GM12878 (cell line): ENCODE results near the gene COL6A1. TPM values are rescaled to one million over a fixed set of nuclear protein-coding genes. Genes with fewer than 3 reads are reported as not detected.

ENCODE experiments used
- ATAC-seq: fragments of 200-7000 bp; cut with Tn5 transposase; 3 replicates; pipeline ENCODE4 v1.9.1; 2020; ENCODE audit warnings: mild to moderate bottlenecking, moderate library complexity
- BruUV-seq: library from RNA; stranded (reverse); fragments of 400-500 nt; replicated peaks from 2 replicates; lab custom pipeline; 2021; lab: Mats Ljungman, UMichigan
- CTCF ChIA-PET: fragments of 300-600 bp; sonication (Branson Sonifier 250); formaldehyde crosslinking; extraction: SDS; loops from one replicate; lab custom pipeline; 2021; ENCODE audit warnings: inconsistent platforms; lab: Yijun Ruan, JAX
- POLR2A ChIA-PET: fragments of 350-600 bp; formaldehyde crosslinking; extraction: SDS; loops from one replicate; lab custom pipeline; 2021; ENCODE audit warnings: inconsistent platforms; lab: Charles Lee
- RAD21 ChIA-PET: fragments of 300-600 bp; sonication (Branson Sonifier 250); formaldehyde crosslinking; loops from one replicate; lab custom pipeline; 2023; ENCODE audit warnings: antibody characterized with exemption; ENCODE audit not compliant: unreplicated experiment; lab: Charles Lee
- SMC1A ChIA-PET: fragments of 300-600 bp; sonication (Branson Sonifier 250); formaldehyde crosslinking; loops from one replicate; lab custom pipeline; 2023; ENCODE audit not compliant: unreplicated experiment, uncharacterized antibody; lab: Charles Lee
- DNase-seq: peaks from one replicate; pipeline ENCODE4 v3.0.0-alpha.2; 2011; ENCODE audit warnings: low read depth, low spot score
- FAIRE-seq: peaks from 3 replicates; lab custom pipeline; 2011; peaks lifted over from hg19 to GRCh38; lab: Jason Lieb, UNC
- H2AFZ ChIP-seq: 2 replicates; pipeline ENCODE4 v1.6.0; 2011; ENCODE audit warnings: low read depth, low read length, control low read depth; ENCODE audit not compliant: control insufficient read depth
- H3K27ac ChIP-seq: 2 replicates; pipeline ENCODE4 v1.5.1; 2011; ENCODE audit warnings: control low read depth; ENCODE audit not compliant: control insufficient read depth, insufficient read depth
- H3K27me3 ChIP-seq, 2 experiments: replicated peaks in 1 of 2; 2 replicates each; pipeline versions ENCODE4 v1.6.0 to v1.6.1; 2011; ENCODE audit warnings: low read length in 1 of 2; ENCODE audit not compliant: control insufficient read depth in 2 of 2, insufficient read depth in 2 of 2
- H3K36me3 ChIP-seq, 2 experiments: 2 replicates each; pipeline ENCODE4 v1.5.1; 2011; ENCODE audit warnings: low read length in 1 of 2; ENCODE audit not compliant: control insufficient read depth in 2 of 2, insufficient read depth in 2 of 2
- H3K4me1 ChIP-seq: 2 replicates; pipeline ENCODE4 v1.6.1; 2011; ENCODE audit warnings: mild to moderate bottlenecking, low read length, moderate library complexity, mixed read lengths; ENCODE audit not compliant: control insufficient read depth, insufficient read depth
- H3K4me2 ChIP-seq: 2 replicates; pipeline ENCODE4 v1.6.0; 2011; ENCODE audit warnings: control low read depth; ENCODE audit not compliant: control insufficient read depth, insufficient read depth
- H3K4me3 ChIP-seq: fragments of 200-600 bp; sonication (generic); 2 replicates; pipeline ENCODE4 v1.5.1; 2016
- H3K79me2 ChIP-seq: 2 replicates; pipeline ENCODE4 v1.6.0; 2011; ENCODE audit warnings: low read length; ENCODE audit not compliant: control insufficient read depth, insufficient read depth
- H3K9ac ChIP-seq: 2 replicates; pipeline ENCODE4 v1.8.0; 2011; ENCODE audit warnings: low read length, control low read depth, mixed read lengths; ENCODE audit not compliant: control insufficient read depth, insufficient read depth
- H3K9me3 ChIP-seq: replicated peaks from 3 replicates; pipeline ENCODE4 v1.5.1; 2011; ENCODE audit warnings: mild to moderate bottlenecking, low read length; ENCODE audit not compliant: control insufficient read depth, insufficient read depth
- H4K20me1 ChIP-seq: 2 replicates; pipeline ENCODE4 v1.6.0; 2011; ENCODE audit not compliant: control insufficient read depth, insufficient read depth
- E4F1 ChIP-seq: fragments of 450-650 bp; IDR thresholded peaks from 2 replicates; pipeline ENCODE4 v1.6.1; 2018; ENCODE audit warnings: borderline replicate concordance, mild to moderate bottlenecking; ENCODE audit not compliant: partially characterized antibody
- MAX ChIP-seq: IDR thresholded peaks from 2 replicates; pipeline ENCODE4 v1.6.1; 2012; ENCODE audit warnings: low read depth, low read length, improper control_type of control experiment
- MYB ChIP-seq: fragments of 150-350 bp; IDR thresholded peaks from 2 replicates; pipeline ENCODE4 v1.6.1; 2014; ENCODE audit warnings: mild to moderate bottlenecking, low read depth, low read length, borderline replicate concordance
- RB1 ChIP-seq: fragments of 450-650 bp; formaldehyde crosslinking; IDR thresholded peaks from 2 replicates; pipeline ENCODE4 v1.6.1; 2017; ENCODE audit warnings: mild to moderate bottlenecking, borderline replicate concordance
- RBBP5 ChIP-seq: fragments of 200-600 bp; sonication (generic); conservative IDR thresholded peaks from 2 replicates; pipeline ENCODE4 v1.6.1; 2016
- SPI1 ChIP-seq: IDR thresholded peaks from 2 replicates; pipeline ENCODE4 v1.6.1; 2011; ENCODE audit warnings: low read depth, mild to moderate bottlenecking, low read length, moderate library complexity, borderline replicate concordance; ENCODE audit not compliant: insufficient read depth
- TCF3 ChIP-seq: IDR thresholded peaks from 2 replicates; pipeline ENCODE4 v1.6.1; 2012; ENCODE audit warnings: low read depth, mild to moderate bottlenecking, low read length, borderline replicate concordance; ENCODE audit not compliant: insufficient read depth
- WGBS: methylation state at CpG from one replicate; pipeline ENCODE4 v1.1.6; 2016; ENCODE audit warnings: low lambda C conversion rate; ENCODE audit not compliant: insufficient replicate concordance, insufficient coverage; ENCODE audit errors: missing lambda C conversion rate; 5-methylcytosine and 5-hydroxymethylcytosine counted together
- in situ Hi-C: fragments of 300-500 bp; cut with MboI; formaldehyde crosslinking; loops from 9 replicates; pipeline ENCODE4 v1.14.3; 2018; ENCODE audit warnings: mixed read lengths
- intact Hi-C: fragments of 100-400 bp; cut with micrococcal nuclease; formaldehyde crosslinking; loops from one replicate; pipeline ENCODE4 v1.14.2; 2022; ENCODE audit not compliant: unreplicated experiment
- polyA plus RNA-seq, 11 experiments: library from polyadenylated mRNA; depleted of rRNA in 4 of 11; unstranded in 6 of 11; stranded (reverse) in 5 of 11; fragments of >200 nt; fragmentation: Nextera tagmentation in 4 of 11; fragmentation: Illumina TruSeq in 1 of 11; extraction: Ambion mirVana in 4 of 11; extraction: Trizol in 1 of 11; gene quantifications; 1 replicate in 1 of 11; 2 replicates in 10 of 11; pipeline versions ENCODE4 v1.2.1 to v1.2.3, GENCODE V29; 2011 to 2016; ENCODE audit warnings: inconsistent platforms in 2 of 11, missing spikeins in 2 of 11, low read depth in 1 of 11
- total RNA-seq, 4 experiments: library from RNA; depleted of rRNA in 3 of 4; stranded (reverse); fragments of >200 nt in 3 of 4; fragmentation: Illumina TruSeq in 1 of 4; extraction: Trizol in 1 of 4; gene quantifications; 2 replicates each; pipeline versions ENCODE4 v1.2.1 to v1.2.3, GENCODE V29; 2013 to 2021
- TF ChIP-seq, protein P1 (sequence below): fragments of 450-650 bp; IDR thresholded peaks from 2 replicates; pipeline ENCODE4 v1.6.1; 2017; ENCODE audit warnings: borderline replicate concordance

The COL6A1 gene
- total and polyA plus RNA-seq, 10 of the 15 experiments (the other 5 are each of a cell fraction or from before 2014, with no cell fraction given): 0.12 to 1.3 (median 0.20) TPM; not detected in 7

DNA sequence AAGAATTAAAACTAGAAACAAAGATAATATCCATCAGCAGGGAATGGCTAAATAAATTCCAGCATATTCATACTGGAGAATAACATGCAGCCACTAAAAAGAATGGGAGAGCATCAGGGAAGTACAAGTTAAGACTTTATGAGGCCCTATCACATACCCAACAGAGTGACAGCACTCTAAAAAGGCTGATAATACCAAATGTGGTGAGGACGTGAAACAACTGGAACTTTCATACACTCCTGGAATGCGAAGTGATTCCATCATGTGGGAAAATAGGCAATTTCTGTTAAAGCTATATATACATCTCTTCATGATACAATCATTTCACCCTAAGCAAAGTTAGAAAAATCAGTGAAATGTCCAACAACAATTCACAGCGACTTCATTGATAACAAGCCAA is 42.6 kb downstream of the COL6A1 start:
- ChIA-PET SMC1A (no interaction called here), POLR2A (no interaction called here)

More for the DNA sequence above, 42.6 kb downstream of the COL6A1 start:
- H3K4me3 ChIP-seq: no peak overlapping the region
- no peak for DNase-seq
- H3K27me3 ChIP-seq: no peaks in the 10 kb centered on the region
- H3K4me1 ChIP-seq: no peaks in the 10 kb centered on the region
- H3K36me3 ChIP-seq: no peaks in the 10 kb centered on the region
- H3K9ac ChIP-seq: no peak overlapping the region
- no peaks in the 10 kb centered on the region for H3K79me2 ChIP-seq
- CTCF ChIA-PET: no interaction called here
- H3K27ac ChIP-seq: no peak overlapping the region
- intact Hi-C loops (no loop called here), in situ Hi-C loops (no loop called here)
- no peaks in the 10 kb centered on the region for H4K20me1 ChIP-seq
- no peaks in the 10 kb centered on the region for H3K9me3 ChIP-seq
- no peak overlapping the region for H3K4me2 ChIP-seq
- ATAC-seq: no peak
- BruUV-seq: no TSS peak
- WGBS: 31% methylated on average over 3 of the region's 3 CpGs
- TF ChIP-seq, protein P1, sequence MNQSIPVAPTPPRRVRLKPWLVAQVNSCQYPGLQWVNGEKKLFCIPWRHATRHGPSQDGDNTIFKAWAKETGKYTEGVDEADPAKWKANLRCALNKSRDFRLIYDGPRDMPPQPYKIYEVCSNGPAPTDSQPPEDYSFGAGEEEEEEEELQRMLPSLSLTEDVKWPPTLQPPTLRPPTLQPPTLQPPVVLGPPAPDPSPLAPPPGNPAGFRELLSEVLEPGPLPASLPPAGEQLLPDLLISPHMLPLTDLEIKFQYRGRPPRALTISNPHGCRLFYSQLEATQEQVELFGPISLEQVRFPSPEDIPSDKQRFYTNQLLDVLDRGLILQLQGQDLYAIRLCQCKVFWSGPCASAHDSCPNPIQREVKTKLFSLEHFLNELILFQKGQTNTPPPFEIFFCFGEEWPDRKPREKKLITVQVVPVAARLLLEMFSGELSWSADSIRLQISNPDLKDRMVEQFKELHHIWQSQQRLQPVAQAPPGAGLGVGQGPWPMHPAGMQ: no peak
- TF ChIP-seq RB1 (no peak), TCF3 (no peak), E4F1 (no peak), RBBP5 (no peak), MAX (no peak), SPI1 (no peak), MYB (no peak)
- FAIRE-seq: no peak
- RAD21 ChIA-PET: no interaction called here
- no peak overlapping the region for H2AFZ ChIP-seq
